SW 1271 (cell line): ENCODE measurements around the gene TMEM161A.

Source experiments
- DNase-seq, 2 experiments: peaks; one replicate each; lab custom pipeline; 2025; lab: John Stamatoyannopoulos, UW

Gene TMEM161A

GRCh38 chr19:19098084-19098702, 40.1 kb downstream of the TMEM161A start:
- DNase-seq = no peak

- no peak for DNase-seq
Observed at GRCh38 chr19:19096641-19097627, 41.3 kb downstream of the TMEM161A start.

- no peak for DNase-seq
Observed at GRCh38 chr19:19095691-19096090, 42.6 kb downstream of the TMEM161A start.

GRCh38 chr19:19094513-19094912, 43.8 kb downstream of the TMEM161A start:
- no peak for DNase-seq

GRCh38 chr19:19087676-19088075, 50.6 kb downstream of the TMEM161A start:
- no peak for DNase-seq

GRCh38 chr19:19083413-19084178, 54.7 kb downstream of the TMEM161A start:
- no peak for DNase-seq

GRCh38 chr19:19081642-19082151, 56.6 kb downstream of the TMEM161A start:
- no peak for DNase-seq

GRCh38 chr19:19079571-19079970, 58.7 kb downstream of the TMEM161A start:
- DNase-seq = no peak

GRCh38 chr19:19078801-19079200, 59.5 kb downstream of the TMEM161A start:
- DNase-seq = no peak

- no peak for DNase-seq
Observed at GRCh38 chr19:19077103-19077502, 61.2 kb downstream of the TMEM161A start.

GRCh38 chr19:19076476-19076875, 61.8 kb downstream of the TMEM161A start:
- no peak for DNase-seq

- DNase-seq = no peak
Observed at GRCh38 chr19:19075126-19075525, 63.2 kb downstream of the TMEM161A start.

- no peak for DNase-seq
Observed at GRCh38 chr19:19074196-19074882, 63.9 kb downstream of the TMEM161A start.

- no peak for DNase-seq
Observed at GRCh38 chr19:19071897-19072296, 66.4 kb downstream of the TMEM161A start.
